Prostate gland (tissue), 2 donors: ENCODE data around the gene GDPD5.
A peak's percentile ranks its signal among the peaks of the same experiment; 100 is the strongest.

Experiments used
- CTCF ChIP-seq, 4 experiments: fragments of 200-600 bp in 2 of 4; fragments of 450-650 bp in 2 of 4; sonication (generic) in 2 of 4; IDR thresholded peaks; 1 replicate in 3 of 4; 2 replicates in 1 of 4; pipeline ENCODE4 v1.5.1; 2016 to 2019; ENCODE audit warnings: antibody characterized with exemption in 4 of 4, mild to moderate bottlenecking in 2 of 4, moderate library complexity in 2 of 4
- POLR2AphosphoS5 ChIP-seq: sonication (generic); formaldehyde crosslinking; IDR thresholded peaks from one replicate; pipeline ENCODE4 v1.6.1; 2017; ENCODE audit warnings: antibody characterized with exemption

- TF ChIP-seq POLR2AphosphoS5 (no peak), CTCF (IDR thresholded peaks at IDR 0.05) (peak; percentile 87 to 93 (median 91))
Observed at GRCh38 chr11:75532200-75533048, 6.7 kb upstream of the GDPD5 start.
